ENCODE data around the gene GAP43. TPM values are rescaled to one million over a fixed set of nuclear protein-coding genes. Genes with fewer than 3 reads are reported as not detected.

GAP43 gene
- total RNA-seq, 4 donors from 2014 or later = not detected

DNA sequence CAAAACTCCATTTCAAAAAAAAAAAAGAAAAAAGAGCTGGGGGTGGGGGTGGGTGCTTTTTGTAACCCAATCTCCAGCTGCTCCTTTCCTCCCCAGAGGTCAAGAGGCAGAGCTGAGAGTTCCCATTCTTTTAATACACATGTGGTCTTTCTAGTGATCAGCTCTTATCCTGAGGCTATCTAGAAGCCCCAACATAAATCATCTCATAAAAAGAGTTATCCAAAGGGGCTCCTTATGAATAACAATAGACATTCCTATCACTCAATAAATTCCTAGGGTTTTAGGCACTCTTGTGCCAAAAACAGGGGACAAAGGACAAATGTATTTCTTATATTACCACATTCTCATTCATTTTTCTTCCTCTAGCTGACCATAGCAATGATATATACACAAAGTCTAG is 25.1 kb upstream of the GAP43 start:
- intact Hi-C loops (cut with DNase I) = no loop called here
- Histone ChIP-seq H3K27me3 (no peaks in the 10 kb centered on the region), H3K9me3 (no peaks in the 10 kb centered on the region), H3K27ac (no peak overlapping the region), H3K36me3 (no peaks in the 10 kb centered on the region), H3K4me1 (no peaks in the 10 kb centered on the region), H3K4me3 (replicated peaks in 1 of 3) (no peak overlapping the region)
- TF ChIP-seq POLR2A (IDR thresholded peaks at IDR 0.05) (no peak), CTCF (IDR thresholded peaks at IDR 0.05) (no peak)
- DNase-seq = no peak

DNA sequence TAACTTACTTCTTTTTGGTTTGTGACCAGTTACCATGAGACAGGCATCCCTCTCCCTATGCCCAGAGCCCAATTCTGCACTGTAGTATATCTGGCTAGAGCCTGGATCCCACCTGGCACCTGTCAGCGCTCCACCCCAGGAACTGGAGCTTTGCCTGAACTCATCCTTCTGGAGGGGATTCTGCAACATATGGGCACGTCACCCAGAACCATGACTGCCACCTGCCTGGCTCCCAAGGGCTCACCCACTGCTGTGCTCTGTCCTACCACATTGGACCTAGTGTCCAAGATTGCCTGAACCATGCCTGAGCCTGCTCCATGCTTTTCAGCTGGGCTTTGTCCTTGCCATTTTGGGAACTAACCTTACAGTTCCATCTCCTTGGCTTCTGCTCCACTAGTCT is 21.1 kb upstream of the GAP43 start:
- Histone ChIP-seq H3K27me3 (no peaks in the 10 kb centered on the region), H3K9me3 (no peaks in the 10 kb centered on the region), H3K4me3 (replicated peaks in 1 of 3) (no peak overlapping the region), H3K4me1 (no peaks in the 10 kb centered on the region), H3K36me3 (no peaks in the 10 kb centered on the region), H3K27ac (no peak overlapping the region)
- TF ChIP-seq POLR2A (IDR thresholded peaks at IDR 0.05) = no peak
- no peak for TF ChIP-seq CTCF (IDR thresholded peaks at IDR 0.05)
- WGBS, 2 donors = 100% methylated on average over 2 of the region's 2 CpGs
- DNase-seq = no peak
- intact Hi-C loops (cut with DNase I) = no loop called here

- no peak overlapping the region for H3K27ac ChIP-seq
- H3K9me3 ChIP-seq = no peaks in the 10 kb centered on the region
- intact Hi-C loops (cut with DNase I) = no loop called here
- no peaks in the 10 kb centered on the region for H3K4me1 ChIP-seq
- WGBS, 2 donors = 76 to 87% methylated on average over 3 of the region's 3 CpGs
- DNase-seq = no peak
- H3K36me3 ChIP-seq = no peaks in the 10 kb centered on the region
- no peak for TF ChIP-seq POLR2A (IDR thresholded peaks at IDR 0.05)
- TF ChIP-seq CTCF (IDR thresholded peaks at IDR 0.05) = no peak
- H3K27me3 ChIP-seq = no peaks in the 10 kb centered on the region
- H3K4me3 ChIP-seq (replicated peaks in 1 of 3) = no peak overlapping the region
These were observed 11.7 kb upstream of the GAP43 start for GRCh38 chr3:115611630-115612029.

DNA sequence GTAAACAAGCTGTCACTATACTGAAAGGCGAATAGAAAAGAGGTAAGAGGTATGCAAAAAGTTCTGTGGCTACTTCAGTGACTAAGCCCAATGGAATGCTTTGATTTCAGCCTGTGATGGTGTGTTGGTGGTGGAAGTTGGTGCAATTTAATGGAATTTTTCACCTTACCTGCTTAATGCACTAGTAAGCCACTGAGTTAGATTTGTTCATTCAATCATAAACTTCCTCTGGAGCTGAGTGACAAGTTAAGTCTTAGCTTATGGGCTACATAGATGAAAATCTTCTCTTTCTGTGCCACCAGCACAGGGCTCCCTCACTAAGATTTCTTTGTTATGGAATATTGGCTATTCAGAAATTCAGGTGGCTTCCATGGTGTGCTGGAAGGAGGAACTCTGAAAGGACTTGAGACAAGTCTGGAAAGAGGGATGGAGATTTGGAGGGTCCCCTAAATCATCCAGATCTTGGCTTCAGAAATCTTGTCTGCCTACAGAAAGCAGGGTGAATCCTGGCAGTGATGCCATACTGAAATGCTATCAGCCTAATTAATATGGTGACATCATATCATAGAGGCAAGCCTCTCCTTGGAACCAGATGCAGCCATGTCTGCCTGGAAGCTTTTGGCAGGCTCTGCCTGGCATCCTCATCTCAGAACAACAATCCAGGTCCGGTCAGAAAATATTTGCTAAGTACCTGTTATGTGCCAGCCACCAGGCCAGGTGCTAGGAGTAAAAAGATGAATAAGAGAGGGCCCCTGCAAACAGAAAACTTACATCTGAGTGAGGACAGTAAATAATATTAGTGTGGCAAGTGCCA is 8.1 kb upstream of the GAP43 start:
- TF ChIP-seq CTCF (IDR thresholded peaks at IDR 0.05) (no peak), POLR2A (IDR thresholded peaks at IDR 0.05) (no peak)

GRCh38 chr3:115616461-115616860 is 6.8 kb upstream of the GAP43 start:
- H3K9me3 ChIP-seq = no peaks in the 10 kb centered on the region
- no peak overlapping the region for H3K4me3 ChIP-seq (replicated peaks in 1 of 3)
- TF ChIP-seq CTCF (IDR thresholded peaks at IDR 0.05) = no peak
- no peak for TF ChIP-seq POLR2A (IDR thresholded peaks at IDR 0.05)
- H3K36me3 ChIP-seq = no peaks in the 10 kb centered on the region
- H3K27me3 ChIP-seq = no peaks in the 10 kb centered on the region
- H3K4me1 ChIP-seq = no peaks in the 10 kb centered on the region
- no peak for DNase-seq
- whole genome bisulfite sequencing, 2 donors = 87 to 88% methylated on average over 4 of the region's 4 CpGs
- intact Hi-C loops (cut with DNase I) = no loop called here
- no peak overlapping the region for H3K27ac ChIP-seq

More for the DNA sequence above, 8.1 kb upstream of the GAP43 start:
- Histone ChIP-seq H3K36me3 (no peaks in the 10 kb centered on the region), H3K27ac (no peak overlapping the region), H3K4me1 (no peaks in the 10 kb centered on the region), H3K9me3 (no peaks in the 10 kb centered on the region), H3K4me3 (replicated peaks in 1 of 3) (no peak overlapping the region), H3K27me3 (no peaks in the 10 kb centered on the region)
- WGBS, 2 donors = 74 to 81% methylated on average over 2 of the region's 2 CpGs
- intact Hi-C loops (cut with DNase I) = no loop called here
- DNase-seq = no peak

All from thyroid gland (tissue), 4 donors.